Renal cortex interstitium (tissue), 15 donors: ENCODE data around the gene RIMBP3B. TPM values are rescaled to one million over a fixed set of nuclear protein-coding genes. Genes with fewer than 3 reads are reported as not detected.
"Not testable (repeated sequence)": the region's sequence is repeated elsewhere in the genome, so short reads cannot be mapped to it uniquely, and the experiment has no call there.

Experiments used
- DNase-seq, 11 donors: peaks; one replicate each; pipeline ENCODE4 v3.0.0-alpha.2; 2013; ENCODE audit warnings: low read depth in 9 of 11, low spot score in 4 of 11; ENCODE audit errors: extremely low read depth in 1 of 11
- long read RNA-seq, 16 experiments: transcript quantifications; one replicate each; lab custom pipeline, GENCODE V29; 2026
- polyA plus RNA-seq, 3 donors: library from polyadenylated mRNA; unstranded; fragments of 120-200 nt; gene quantifications; one replicate each; pipeline ENCODE4 v1.2.1, GENCODE V29; 2013; ENCODE audit not compliant: insufficient read length in 3 of 3

RIMBP3B gene
- polyA plus RNA-seq = not detected
- long read RNA-seq, donor 1, full-length matches to known transcripts = 1 of 1 reads
- long read RNA-seq, donor 1, partial matches to known transcripts = 0 of 1 reads
- long read RNA-seq, donor 1, other reads (novel, unspliced or antisense) = 0 of 1 reads
- long read RNA-seq, donor 2, full-length matches to known transcripts = 1 of 1 reads
- long read RNA-seq, donor 2, partial matches to known transcripts = 0 of 1 reads
- long read RNA-seq, donor 2, other reads (novel, unspliced or antisense) = 0 of 1 reads
- long read RNA-seq, donor 3 = 0 reads
- long read RNA-seq, donor 4 = 0 reads
- long read RNA-seq, donor 5 = 0 reads
- long read RNA-seq, donor 6 = 0 reads
- long read RNA-seq, donor 7 = 0 reads
- long read RNA-seq, donor 8 = 0 reads
- long read RNA-seq, donor 9 = 0 reads
- long read RNA-seq, donor 10, full-length matches to known transcripts = 1 of 1 reads
- long read RNA-seq, donor 10, partial matches to known transcripts = 0 of 1 reads
- long read RNA-seq, donor 10, other reads (novel, unspliced or antisense) = 0 of 1 reads
- long read RNA-seq, donor 11 = 0 reads
- long read RNA-seq, donor 12 = 0 reads
- long read RNA-seq, donor 13, full-length matches to known transcripts = 1 of 1 reads
- long read RNA-seq, donor 13, partial matches to known transcripts = 0 of 1 reads
- long read RNA-seq, donor 13, other reads (novel, unspliced or antisense) = 0 of 1 reads
- long read RNA-seq, donor 14 = 0 reads
- long read RNA-seq, donor 15 = 0 reads
- long read RNA-seq, donor 16, full-length matches to known transcripts = 2 of 2 reads
- long read RNA-seq, donor 16, partial matches to known transcripts = 0 of 2 reads
- long read RNA-seq, donor 16, other reads (novel, unspliced or antisense) = 0 of 2 reads

GRCh38 chr22:21383701-21384467, at the start of gene RIMBP3B:
Gene RIMBP3B, plus strand, starts transcription at chr22:21383751. Its CDS starts 108 bp downstream, at chr22:21383859.
- not testable (repeated sequence) for DNase-seq

- DNase-seq = not testable (repeated sequence)
These were observed 26.0 kb upstream of the RIMBP3B start for GRCh38 chr22:21357527-21357926.

- DNase-seq = not testable (repeated sequence)
These were observed 23.0 kb upstream of the RIMBP3B start for GRCh38 chr22:21360525-21360924.

- DNase-seq = not testable (repeated sequence)
These were observed 21.1 kb upstream of the RIMBP3B start for GRCh38 chr22:21362473-21362872.

- DNase-seq = not testable (repeated sequence)
These were observed 20.5 kb upstream of the RIMBP3B start for GRCh38 chr22:21363061-21363460.

- not testable (repeated sequence) for DNase-seq
These were observed 19.7 kb upstream of the RIMBP3B start for GRCh38 chr22:21363803-21364202.

- DNase-seq = not testable (repeated sequence)
These were observed 19.2 kb upstream of the RIMBP3B start for GRCh38 chr22:21364362-21364761.

GRCh38 chr22:21365337-21365736, 18.2 kb upstream of the RIMBP3B start:
- DNase-seq = not testable (repeated sequence)

- not testable (repeated sequence) for DNase-seq
These were observed 14.8 kb upstream of the RIMBP3B start for GRCh38 chr22:21368603-21369310.

- not testable (repeated sequence) for DNase-seq
These were observed 7.7 kb upstream of the RIMBP3B start for GRCh38 chr22:21375880-21376279.

GRCh38 chr22:21384468-21385357, 1.2 kb downstream of the RIMBP3B start:
- not testable (repeated sequence) for DNase-seq

GRCh38 chr22:21389480-21389879, 5.9 kb downstream of the RIMBP3B start:
- DNase-seq = not testable (repeated sequence)

GRCh38 chr22:21390013-21390412, 6.5 kb downstream of the RIMBP3B start:
- not testable (repeated sequence) for DNase-seq

- not testable (repeated sequence) for DNase-seq
These were observed 11.1 kb downstream of the RIMBP3B start for GRCh38 chr22:21394613-21395012.

GRCh38 chr22:21401197-21401969, 17.8 kb downstream of the RIMBP3B start:
- DNase-seq = not testable (repeated sequence)

GRCh38 chr22:21402763-21403314, 19.3 kb downstream of the RIMBP3B start:
- not testable (repeated sequence) for DNase-seq
